Astrocyte (in vitro differentiated cells and primary cell): ENCODE measurements around the gene MRPS18B.

ENCODE experiments used
- CTCF ChIP-seq: IDR thresholded peaks from 2 replicates; pipeline ENCODE4 v1.5.1; 2011; ENCODE audit warnings: low read depth, mild to moderate bottlenecking, inconsistent platforms, low read length, moderate library complexity; ENCODE audit not compliant: insufficient read depth
- EZH2 ChIP-seq: IDR thresholded peaks from 2 replicates; pipeline ENCODE4 v1.6.1; 2012; ENCODE audit warnings: mild to moderate bottlenecking, low read length, inconsistent platforms; ENCODE audit not compliant: insufficient read depth

- TF ChIP-seq CTCF (no peak), EZH2 (no peak)
These were observed 18.6 kb upstream of the MRPS18B start for GRCh38 chr6:30598912-30599624.
